ENCODE data around the gene OR52K2.

Gene OR52K2

GRCh38 chr11:4436411-4436810 is 12.7 kb upstream of the OR52K2 start:
- no peak for DNase-seq
- ChIA-PET POLR2A (no interaction called here), CTCF (no interaction called here)
- Histone ChIP-seq H3K9me3 (ENCODE audit: control extremely low read depth in 1 of 5, control insufficient read depth in 4 of 5, insufficient read depth in 2 of 5, low read depth in 1 of 5, low read length in 4 of 5) (peaks cover 0 to 2% (median 0%) of the 10 kb centered on the region in 5 experiments), H3K36me3 (ENCODE audit: control insufficient read depth in 4 of 4, insufficient read depth in 4 of 4, low read length in 3 of 4) (no peaks in the 10 kb centered on the region), H3K27ac (ENCODE audit: insufficient read depth in 1 of 2, low read depth in 1 of 2, low read length in 2 of 2, poor library complexity in 1 of 2, severe bottlenecking in 2 of 2) (no peak overlapping the region), H3K27me3 (replicated peaks in 2 of 5; ENCODE audit: control insufficient read depth in 4 of 5, insufficient read depth in 5 of 5, low read length in 4 of 5) (no peaks in the 10 kb centered on the region), H3K4me3 (ENCODE audit: control insufficient read depth in 1 of 7, extremely low read depth in 1 of 7, insufficient read depth in 4 of 7, low read depth in 2 of 7, low read length in 6 of 7) (no peak overlapping the region), H3K4me1 (ENCODE audit: control extremely low read depth in 1 of 4, control insufficient read depth in 4 of 4, insufficient read depth in 4 of 4, low read length in 3 of 4) (peaks cover 0 to 3% (median 0%) of the 10 kb centered on the region in 4 experiments)
- WGBS (ENCODE audit: insufficient coverage), result 100% methylated on average over 1 of the region's 1 CpG

DNA sequence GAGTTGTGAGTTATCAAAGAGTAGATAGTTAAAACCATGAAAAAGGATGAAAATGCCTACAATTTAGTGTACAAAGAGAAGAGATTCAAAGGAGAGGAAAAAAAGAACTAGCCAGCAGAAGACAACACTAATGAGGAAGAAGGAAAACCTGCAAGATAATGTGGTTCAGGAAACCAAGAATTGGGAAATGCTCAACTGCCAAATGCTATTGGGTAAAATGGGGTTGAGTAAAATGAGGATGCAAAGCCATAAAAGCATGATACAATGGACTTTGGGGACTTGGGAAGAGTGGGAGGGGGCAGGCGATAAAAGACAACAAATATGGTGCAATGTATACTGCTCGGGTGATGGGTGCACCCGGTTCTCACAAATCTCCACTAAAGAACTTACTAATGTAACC is 7.6 kb upstream of the OR52K2 start:
- H3K4me3 ChIP-seq (ENCODE audit: control insufficient read depth in 1 of 7, extremely low read depth in 1 of 7, insufficient read depth in 4 of 7, low read depth in 2 of 7, low read length in 6 of 7), result no peak overlapping the region
- ChIA-PET CTCF (no interaction called here), POLR2A (no interaction called here)
- no peaks in the 10 kb centered on the region for H3K27me3 ChIP-seq (replicated peaks in 2 of 5; ENCODE audit: control insufficient read depth in 4 of 5, insufficient read depth in 5 of 5, low read length in 4 of 5)
- no peak overlapping the region for H3K27ac ChIP-seq (ENCODE audit: insufficient read depth in 1 of 2, low read depth in 1 of 2, low read length in 2 of 2, poor library complexity in 1 of 2, severe bottlenecking in 2 of 2)
- WGBS (ENCODE audit: insufficient coverage), result no CpG with 5 or more reads among the region's 3 CpGs
- H3K4me1 ChIP-seq (ENCODE audit: control extremely low read depth in 1 of 4, control insufficient read depth in 4 of 4, insufficient read depth in 4 of 4, low read length in 3 of 4), result peaks cover 0 to 4% (median 0%) of the 10 kb centered on the region in 4 experiments
- no peaks in the 10 kb centered on the region for H3K36me3 ChIP-seq (ENCODE audit: control insufficient read depth in 4 of 4, insufficient read depth in 4 of 4, low read length in 3 of 4)
- peak in 2 of 3 donors; percentile 2 to 8 for DNase-seq
- H3K9me3 ChIP-seq (ENCODE audit: control extremely low read depth in 1 of 5, control insufficient read depth in 4 of 5, insufficient read depth in 2 of 5, low read depth in 1 of 5, low read length in 4 of 5), result no peaks in the 10 kb centered on the region

- Histone ChIP-seq H3K36me3 (ENCODE audit: control insufficient read depth in 4 of 4, insufficient read depth in 4 of 4, low read length in 3 of 4) (no peaks in the 10 kb centered on the region), H3K4me1 (ENCODE audit: control extremely low read depth in 1 of 4, control insufficient read depth in 4 of 4, insufficient read depth in 4 of 4, low read length in 3 of 4) (peaks cover 0 to 4% (median 0%) of the 10 kb centered on the region in 4 experiments), H3K4me3 (ENCODE audit: control insufficient read depth in 1 of 7, extremely low read depth in 1 of 7, insufficient read depth in 4 of 7, low read depth in 2 of 7, low read length in 6 of 7) (no peak overlapping the region), H3K27me3 (replicated peaks in 2 of 5; ENCODE audit: control insufficient read depth in 4 of 5, insufficient read depth in 5 of 5, low read length in 4 of 5) (no peaks in the 10 kb centered on the region), H3K27ac (ENCODE audit: insufficient read depth in 1 of 2, low read depth in 1 of 2, low read length in 2 of 2, poor library complexity in 1 of 2, severe bottlenecking in 2 of 2) (no peak overlapping the region), H3K9me3 (ENCODE audit: control extremely low read depth in 1 of 5, control insufficient read depth in 4 of 5, insufficient read depth in 2 of 5, low read depth in 1 of 5, low read length in 4 of 5) (no peaks in the 10 kb centered on the region)
- 36% methylated on average over 2 of the region's 3 CpGs for WGBS (ENCODE audit: insufficient coverage)
- ChIA-PET CTCF (no interaction called here), POLR2A (no interaction called here)
- DNase-seq, result no peak
Measured at GRCh38 chr11:4443232-4443891, 5.7 kb upstream of the OR52K2 start.

DNA sequence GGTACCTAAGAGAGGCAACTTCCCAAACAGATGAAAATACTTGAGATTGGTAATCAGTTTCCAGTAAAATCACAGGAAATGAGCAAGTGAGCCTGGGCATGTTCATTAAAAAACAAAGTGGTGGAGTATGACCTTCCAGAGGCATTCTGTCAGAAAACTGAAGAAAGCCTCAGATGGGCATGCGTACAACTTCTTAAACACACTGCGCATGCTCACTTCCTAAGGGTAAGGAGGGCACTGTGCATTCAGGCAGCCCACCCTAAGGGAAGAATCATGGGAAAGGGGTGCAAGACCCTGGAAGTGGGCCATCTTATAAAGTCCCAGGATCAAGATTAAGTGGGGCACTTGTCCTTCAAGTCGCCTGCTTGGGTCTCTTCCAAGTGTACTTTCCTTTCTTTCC is 4.0 kb downstream of the OR52K2 start:
- POLR2A ChIA-PET, result no interaction called here
- DNase-seq, result no peak
- Histone ChIP-seq H3K4me1 (ENCODE audit: control extremely low read depth in 1 of 4, control insufficient read depth in 4 of 4, insufficient read depth in 4 of 4, low read length in 3 of 4) (peaks cover 0 to 24% (median 0%) of the 10 kb centered on the region in 4 experiments), H3K27me3 (replicated peaks in 2 of 5; ENCODE audit: control insufficient read depth in 4 of 5, insufficient read depth in 5 of 5, low read length in 4 of 5) (no peaks in the 10 kb centered on the region), H3K27ac (ENCODE audit: insufficient read depth in 1 of 2, low read depth in 1 of 2, low read length in 2 of 2, poor library complexity in 1 of 2, severe bottlenecking in 2 of 2) (no peak overlapping the region), H3K36me3 (ENCODE audit: control insufficient read depth in 4 of 4, insufficient read depth in 4 of 4, low read length in 3 of 4) (no peaks in the 10 kb centered on the region), H3K9me3 (ENCODE audit: control extremely low read depth in 1 of 5, control insufficient read depth in 4 of 5, insufficient read depth in 2 of 5, low read depth in 1 of 5, low read length in 4 of 5) (peaks cover 0 to 19% (median 0%) of the 10 kb centered on the region in 5 experiments), H3K4me3 (ENCODE audit: control insufficient read depth in 1 of 7, extremely low read depth in 1 of 7, insufficient read depth in 4 of 7, low read depth in 2 of 7, low read length in 6 of 7) (no peak overlapping the region)
- WGBS (ENCODE audit: insufficient coverage), result no CpG with 5 or more reads among the region's 3 CpGs
- CTCF ChIA-PET, result no interaction called here

DNA sequence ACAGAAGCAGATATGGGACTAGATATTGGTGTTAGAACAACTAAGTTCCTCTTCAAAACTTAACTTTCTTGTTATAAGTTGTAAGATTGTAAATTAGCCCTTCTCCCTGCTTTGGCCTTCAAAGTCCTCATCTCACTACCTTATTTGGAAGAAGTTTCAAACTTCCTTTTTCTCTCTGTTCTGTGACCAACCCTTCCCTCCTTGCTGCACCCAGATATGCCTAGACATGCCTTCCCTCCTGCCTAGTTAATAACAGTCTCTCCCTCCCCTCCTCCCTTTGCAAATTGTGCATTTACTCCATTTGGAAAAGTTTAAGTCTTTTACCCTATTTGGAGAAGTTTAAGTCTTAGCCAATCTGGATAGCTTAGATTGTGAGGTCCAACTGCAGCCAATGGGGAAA is 4.9 kb downstream of the OR52K2 start:
- CTCF ChIA-PET, result no interaction called here
- peaks cover 0 to 19% (median 0%) of the 10 kb centered on the region in 5 experiments for H3K9me3 ChIP-seq (ENCODE audit: control extremely low read depth in 1 of 5, control insufficient read depth in 4 of 5, insufficient read depth in 2 of 5, low read depth in 1 of 5, low read length in 4 of 5)
- no peaks in the 10 kb centered on the region for H3K36me3 ChIP-seq (ENCODE audit: control insufficient read depth in 4 of 4, insufficient read depth in 4 of 4, low read length in 3 of 4)
- H3K27me3 ChIP-seq (replicated peaks in 2 of 5; ENCODE audit: control insufficient read depth in 4 of 5, insufficient read depth in 5 of 5, low read length in 4 of 5), result no peaks in the 10 kb centered on the region
- H3K4me3 ChIP-seq (ENCODE audit: control insufficient read depth in 1 of 7, extremely low read depth in 1 of 7, insufficient read depth in 4 of 7, low read depth in 2 of 7, low read length in 6 of 7), result no peak overlapping the region
- H3K4me1 ChIP-seq (ENCODE audit: control extremely low read depth in 1 of 4, control insufficient read depth in 4 of 4, insufficient read depth in 4 of 4, low read length in 3 of 4), result peaks cover 0 to 24% (median 0%) of the 10 kb centered on the region in 4 experiments
- DNase-seq, result no peak
- POLR2A ChIA-PET, result no interaction called here
- H3K27ac ChIP-seq (ENCODE audit: insufficient read depth in 1 of 2, low read depth in 1 of 2, low read length in 2 of 2, poor library complexity in 1 of 2, severe bottlenecking in 2 of 2), result no peak overlapping the region

DNA sequence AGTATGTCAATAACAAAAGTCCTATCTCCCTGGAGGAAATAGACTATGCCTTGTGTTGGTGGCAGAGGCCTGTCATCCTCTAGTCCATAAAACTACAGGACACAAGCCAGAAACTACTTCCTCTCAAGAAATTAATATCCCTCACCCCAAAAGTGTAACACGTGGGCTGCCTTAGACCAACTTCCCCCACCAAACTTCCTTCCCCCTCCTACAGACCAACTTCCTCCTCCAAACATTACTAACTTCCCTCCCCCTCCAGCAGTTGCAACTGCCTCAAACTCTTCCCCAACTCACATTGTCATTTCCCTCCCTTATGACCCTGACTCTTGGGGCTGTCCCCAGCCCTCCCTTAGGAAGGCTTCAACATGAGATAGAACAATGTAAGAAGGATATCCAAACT is 6.3 kb downstream of the OR52K2 start:
- POLR2A ChIA-PET, result no interaction called here
- Histone ChIP-seq H3K9me3 (ENCODE audit: control extremely low read depth in 1 of 5, control insufficient read depth in 4 of 5, insufficient read depth in 2 of 5, low read depth in 1 of 5, low read length in 4 of 5) (peaks cover 0 to 19% (median 0%) of the 10 kb centered on the region in 5 experiments), H3K36me3 (ENCODE audit: control insufficient read depth in 4 of 4, insufficient read depth in 4 of 4, low read length in 3 of 4) (no peaks in the 10 kb centered on the region), H3K4me3 (ENCODE audit: control insufficient read depth in 1 of 7, extremely low read depth in 1 of 7, insufficient read depth in 4 of 7, low read depth in 2 of 7, low read length in 6 of 7) (no peak overlapping the region), H3K27me3 (replicated peaks in 2 of 5; ENCODE audit: control insufficient read depth in 4 of 5, insufficient read depth in 5 of 5, low read length in 4 of 5) (no peaks in the 10 kb centered on the region), H3K4me1 (ENCODE audit: control extremely low read depth in 1 of 4, control insufficient read depth in 4 of 4, insufficient read depth in 4 of 4, low read length in 3 of 4) (peaks cover 0 to 24% (median 0%) of the 10 kb centered on the region in 4 experiments), H3K27ac (ENCODE audit: insufficient read depth in 1 of 2, low read depth in 1 of 2, low read length in 2 of 2, poor library complexity in 1 of 2, severe bottlenecking in 2 of 2) (no peak overlapping the region)
- CTCF ChIA-PET, result no interaction called here
- WGBS (ENCODE audit: insufficient coverage), result no CpG with 5 or more reads among the region's 1 CpG
- peak in 2 of 3 donors; percentile 36 to 58 for DNase-seq

GRCh38 chr11:4459500-4459899 is 10.4 kb downstream of the OR52K2 start:
- Histone ChIP-seq H3K27ac (ENCODE audit: insufficient read depth in 1 of 2, low read depth in 1 of 2, low read length in 2 of 2, poor library complexity in 1 of 2, severe bottlenecking in 2 of 2) (no peak overlapping the region), H3K36me3 (ENCODE audit: control insufficient read depth in 4 of 4, insufficient read depth in 4 of 4, low read length in 3 of 4) (no peaks in the 10 kb centered on the region), H3K27me3 (replicated peaks in 2 of 5; ENCODE audit: control insufficient read depth in 4 of 5, insufficient read depth in 5 of 5, low read length in 4 of 5) (no peaks in the 10 kb centered on the region), H3K9me3 (ENCODE audit: control extremely low read depth in 1 of 5, control insufficient read depth in 4 of 5, insufficient read depth in 2 of 5, low read depth in 1 of 5, low read length in 4 of 5) (peaks cover 0 to 17% (median 4%) of the 10 kb centered on the region in 5 experiments), H3K4me1 (ENCODE audit: control extremely low read depth in 1 of 4, control insufficient read depth in 4 of 4, insufficient read depth in 4 of 4, low read length in 3 of 4) (peaks cover 0 to 18% (median 0%) of the 10 kb centered on the region in 4 experiments), H3K4me3 (ENCODE audit: control insufficient read depth in 1 of 7, extremely low read depth in 1 of 7, insufficient read depth in 4 of 7, low read depth in 2 of 7, low read length in 6 of 7) (no peak overlapping the region)
- 65% methylated on average over 2 of the region's 4 CpGs for WGBS (ENCODE audit: insufficient coverage)
- CTCF ChIA-PET, result no interaction called here
- no peak for DNase-seq
- POLR2A ChIA-PET, result no interaction called here
